ENCODE measurements around the gene MOGAT1. TPM values are rescaled to one million over a fixed set of nuclear protein-coding genes. Genes with fewer than 3 reads are reported as not detected.

MOGAT1 gene
- total and polyA plus RNA-seq, 2 of the 13 experiments (the other 11 are each of a cell fraction or from before 2014, with no cell fraction given): 0.98 to 4.3 TPM

DNA sequence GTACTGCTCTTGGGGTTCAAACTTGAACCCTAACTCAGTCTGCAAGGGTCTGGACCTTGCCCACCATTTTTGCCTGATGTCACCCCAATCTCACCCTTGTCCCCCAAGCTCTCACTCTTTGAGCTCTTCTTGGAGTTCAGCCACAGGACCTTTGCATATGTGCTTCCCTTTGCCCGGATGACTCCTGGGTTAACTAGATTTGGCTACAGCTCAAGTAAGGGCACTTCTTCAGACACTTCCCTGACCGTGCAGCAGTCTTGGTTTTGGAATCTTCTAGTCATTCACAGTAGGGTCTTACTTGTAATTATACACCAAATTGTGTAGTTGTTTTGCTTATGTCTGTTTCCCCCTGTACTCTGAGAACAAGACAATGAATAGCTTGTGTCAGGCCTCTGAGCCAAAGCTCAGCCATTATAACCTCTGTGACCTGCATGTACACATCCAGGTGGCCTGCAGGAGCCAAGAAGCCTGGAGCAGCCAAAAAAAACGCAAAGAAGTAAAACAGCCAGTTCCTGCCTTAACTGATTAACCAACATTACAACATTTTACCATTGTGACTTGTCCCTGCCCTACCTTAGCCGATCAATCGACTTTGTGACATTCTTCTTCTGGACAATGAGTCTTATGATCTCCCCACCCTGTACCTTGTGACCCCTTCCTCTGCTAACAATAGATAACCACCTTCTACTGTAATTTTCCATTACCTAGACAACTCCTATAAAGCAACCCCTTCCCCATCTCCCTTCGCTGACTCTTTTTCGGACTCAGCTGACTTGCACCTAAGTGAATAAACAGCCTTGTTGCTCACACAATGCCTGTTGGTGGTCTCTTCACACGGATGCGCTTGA, 1.0 kb upstream of the MOGAT1 start (continued):
- TF ChIP-seq, protein P1, sequence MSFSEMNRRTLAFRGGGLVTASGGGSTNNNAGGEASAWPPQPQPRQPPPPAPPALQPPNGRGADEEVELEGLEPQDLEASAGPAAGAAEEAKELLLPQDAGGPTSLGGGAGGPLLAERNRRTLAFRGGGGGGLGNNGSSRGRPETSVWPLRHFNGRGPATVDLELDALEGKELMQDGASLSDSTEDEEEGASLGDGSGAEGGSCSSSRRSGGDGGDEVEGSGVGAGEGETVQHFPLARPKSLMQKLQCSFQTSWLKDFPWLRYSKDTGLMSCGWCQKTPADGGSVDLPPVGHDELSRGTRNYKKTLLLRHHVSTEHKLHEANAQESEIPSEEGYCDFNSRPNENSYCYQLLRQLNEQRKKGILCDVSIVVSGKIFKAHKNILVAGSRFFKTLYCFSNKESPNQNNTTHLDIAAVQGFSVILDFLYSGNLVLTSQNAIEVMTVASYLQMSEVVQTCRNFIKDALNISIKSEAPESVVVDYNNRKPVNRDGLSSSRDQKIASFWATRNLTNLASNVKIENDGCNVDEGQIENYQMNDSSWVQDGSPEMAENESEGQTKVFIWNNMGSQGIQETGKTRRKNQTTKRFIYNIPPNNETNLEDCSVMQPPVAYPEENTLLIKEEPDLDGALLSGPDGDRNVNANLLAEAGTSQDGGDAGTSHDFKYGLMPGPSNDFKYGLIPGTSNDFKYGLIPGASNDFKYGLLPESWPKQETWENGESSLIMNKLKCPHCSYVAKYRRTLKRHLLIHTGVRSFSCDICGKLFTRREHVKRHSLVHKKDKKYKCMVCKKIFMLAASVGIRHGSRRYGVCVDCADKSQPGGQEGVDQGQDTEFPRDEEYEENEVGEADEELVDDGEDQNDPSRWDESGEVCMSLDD (CRISPR knock-in tag; IDR thresholded peaks at IDR 0.05; ENCODE audit: borderline replicate concordance): no peak
- TF ChIP-seq ZKSCAN5 (CRISPR knock-in tag; IDR thresholded peaks at IDR 0.05) (no peak), MED13 (CRISPR knock-in tag; IDR thresholded peaks at IDR 0.05) (peak; percentile 90), ZNF790 (CRISPR knock-in tag; IDR thresholded peaks at IDR 0.05; ENCODE audit: borderline replicate concordance) (no peak), ZNF230 (CRISPR knock-in tag; IDR thresholded peaks at IDR 0.05) (no peak), ATF7 (IDR thresholded peaks at IDR 0.05) (peak; percentile 25; the same call in 1 of the 2 replicates), ATF7 (CRISPR knock-in tag; IDR thresholded peaks at IDR 0.05) (no peak), KDM2A (CRISPR knock-in tag; IDR thresholded peaks at IDR 0.05; ENCODE audit: borderline replicate concordance, low read depth) (no peak; the same call in 1 of the 2 replicates), FOXA1 (IDR thresholded peaks at IDR 0.05) (no peak), FOXA1 (CRISPR knock-in tag; IDR thresholded peaks at IDR 0.05) (peak; percentile 42; the same call in 1 of the 2 replicates), THYN1 (CRISPR knock-in tag; IDR thresholded peaks at IDR 0.05; ENCODE audit: borderline replicate concordance, low read depth) (no peak), GLI4 (CRISPR knock-in tag; IDR thresholded peaks at IDR 0.05; ENCODE audit: borderline replicate concordance) (no peak; the same call in 1 of the 2 replicates), ZNF674 (CRISPR knock-in tag; IDR thresholded peaks at IDR 0.05; ENCODE audit: low read depth) (no peak), XBP1 (CRISPR knock-in tag; IDR thresholded peaks at IDR 0.05) (no peak), ZMYM3 (CRISPR knock-in tag; IDR thresholded peaks at IDR 0.05) (peak; percentile 97), ZNF703 (CRISPR knock-in tag; IDR thresholded peaks at IDR 0.05; ENCODE audit: borderline replicate concordance) (no peak), HMG20A (CRISPR knock-in tag; IDR thresholded peaks at IDR 0.05; ENCODE audit: borderline replicate concordance) (no peak), SIX4 (CRISPR knock-in tag; IDR thresholded peaks at IDR 0.05) (no peak)
- TF ChIP-seq, protein P2, sequence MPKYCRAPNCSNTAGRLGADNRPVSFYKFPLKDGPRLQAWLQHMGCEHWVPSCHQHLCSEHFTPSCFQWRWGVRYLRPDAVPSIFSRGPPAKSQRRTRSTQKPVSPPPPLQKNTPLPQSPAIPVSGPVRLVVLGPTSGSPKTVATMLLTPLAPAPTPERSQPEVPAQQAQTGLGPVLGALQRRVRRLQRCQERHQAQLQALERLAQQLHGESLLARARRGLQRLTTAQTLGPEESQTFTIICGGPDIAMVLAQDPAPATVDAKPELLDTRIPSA (CRISPR knock-in tag; IDR thresholded peaks at IDR 0.05; ENCODE audit: borderline replicate concordance): no peak
- TF ChIP-seq, protein P3, sequence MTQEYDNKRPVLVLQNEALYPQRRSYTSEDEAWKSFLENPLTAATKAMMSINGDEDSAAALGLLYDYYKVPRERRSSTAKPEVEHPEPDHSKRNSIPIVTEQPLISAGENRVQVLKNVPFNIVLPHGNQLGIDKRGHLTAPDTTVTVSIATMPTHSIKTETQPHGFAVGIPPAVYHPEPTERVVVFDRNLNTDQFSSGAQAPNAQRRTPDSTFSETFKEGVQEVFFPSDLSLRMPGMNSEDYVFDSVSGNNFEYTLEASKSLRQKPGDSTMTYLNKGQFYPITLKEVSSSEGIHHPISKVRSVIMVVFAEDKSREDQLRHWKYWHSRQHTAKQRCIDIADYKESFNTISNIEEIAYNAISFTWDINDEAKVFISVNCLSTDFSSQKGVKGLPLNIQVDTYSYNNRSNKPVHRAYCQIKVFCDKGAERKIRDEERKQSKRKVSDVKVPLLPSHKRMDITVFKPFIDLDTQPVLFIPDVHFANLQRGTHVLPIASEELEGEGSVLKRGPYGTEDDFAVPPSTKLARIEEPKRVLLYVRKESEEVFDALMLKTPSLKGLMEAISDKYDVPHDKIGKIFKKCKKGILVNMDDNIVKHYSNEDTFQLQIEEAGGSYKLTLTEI (CRISPR knock-in tag; conservative IDR thresholded peaks at IDR 0.05): no peak
- TF ChIP-seq, protein P4, sequence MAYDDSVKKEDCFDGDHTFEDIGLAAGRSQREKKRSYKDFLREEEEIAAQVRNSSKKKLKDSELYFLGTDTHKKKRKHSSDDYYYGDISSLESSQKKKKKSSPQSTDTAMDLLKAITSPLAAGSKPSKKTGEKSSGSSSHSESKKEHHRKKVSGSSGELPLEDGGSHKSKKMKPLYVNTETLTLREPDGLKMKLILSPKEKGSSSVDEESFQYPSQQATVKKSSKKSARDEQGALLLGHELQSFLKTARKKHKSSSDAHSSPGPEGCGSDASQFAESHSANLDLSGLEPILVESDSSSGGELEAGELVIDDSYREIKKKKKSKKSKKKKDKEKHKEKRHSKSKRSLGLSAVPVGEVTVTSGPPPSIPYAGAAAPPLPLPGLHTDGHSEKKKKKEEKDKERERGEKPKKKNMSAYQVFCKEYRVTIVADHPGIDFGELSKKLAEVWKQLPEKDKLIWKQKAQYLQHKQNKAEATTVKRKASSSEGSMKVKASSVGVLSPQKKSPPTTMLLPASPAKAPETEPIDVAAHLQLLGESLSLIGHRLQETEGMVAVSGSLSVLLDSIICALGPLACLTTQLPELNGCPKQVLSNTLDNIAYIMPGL (CRISPR knock-in tag; IDR thresholded peaks at IDR 0.05; ENCODE audit: borderline replicate concordance in 1 of 2, low read depth in 1 of 2): no peak

Data from HepG2 (cell line).